Stimulated activated CD4-positive, alpha-beta T cell treated with anti-CD3 and anti-CD28 coated beads, Interleukin-1b, Interleukin-23, amount 100 ng/mL, for 1 hour (primary cell): ENCODE results near the gene KIAA0513.

Experiments used
- DNase-seq, 2 donors: peaks; one replicate each; pipeline ENCODE4 v3.0.0-alpha.2; 2020; ENCODE audit warnings: low read depth in 2 of 2

Gene KIAA0513

DNA sequence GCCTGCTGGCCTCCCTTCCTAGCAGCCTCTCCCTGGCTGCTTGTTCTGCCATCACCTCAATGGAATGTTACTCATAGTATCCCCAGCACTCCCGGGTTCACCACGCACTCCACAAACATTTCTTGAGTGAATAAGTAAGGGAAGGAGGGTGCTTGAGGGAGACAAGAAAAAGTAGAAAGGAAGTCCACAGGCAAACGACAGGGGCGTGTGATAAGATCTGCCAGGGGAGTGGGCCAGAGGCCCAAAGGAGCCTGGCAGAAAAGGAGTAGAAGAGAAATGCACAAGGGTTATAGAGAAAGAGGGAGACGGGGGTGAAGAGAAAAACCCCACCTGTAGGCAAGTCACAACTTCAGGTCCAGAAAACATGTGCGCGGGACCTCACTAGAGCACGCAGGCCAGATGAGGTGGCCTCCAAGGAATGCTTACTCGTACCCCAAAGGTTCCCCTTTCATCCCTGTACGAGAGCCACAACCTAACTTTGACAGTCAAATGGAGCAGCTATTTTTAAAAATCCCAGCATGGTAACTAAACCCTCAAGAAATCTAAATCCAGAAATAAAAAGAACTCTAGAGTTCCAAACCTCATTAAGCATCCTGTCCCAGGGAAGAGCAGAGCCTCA lies 22.9 kb upstream of the KIAA0513 start:
- no peak for DNase-seq

DNA sequence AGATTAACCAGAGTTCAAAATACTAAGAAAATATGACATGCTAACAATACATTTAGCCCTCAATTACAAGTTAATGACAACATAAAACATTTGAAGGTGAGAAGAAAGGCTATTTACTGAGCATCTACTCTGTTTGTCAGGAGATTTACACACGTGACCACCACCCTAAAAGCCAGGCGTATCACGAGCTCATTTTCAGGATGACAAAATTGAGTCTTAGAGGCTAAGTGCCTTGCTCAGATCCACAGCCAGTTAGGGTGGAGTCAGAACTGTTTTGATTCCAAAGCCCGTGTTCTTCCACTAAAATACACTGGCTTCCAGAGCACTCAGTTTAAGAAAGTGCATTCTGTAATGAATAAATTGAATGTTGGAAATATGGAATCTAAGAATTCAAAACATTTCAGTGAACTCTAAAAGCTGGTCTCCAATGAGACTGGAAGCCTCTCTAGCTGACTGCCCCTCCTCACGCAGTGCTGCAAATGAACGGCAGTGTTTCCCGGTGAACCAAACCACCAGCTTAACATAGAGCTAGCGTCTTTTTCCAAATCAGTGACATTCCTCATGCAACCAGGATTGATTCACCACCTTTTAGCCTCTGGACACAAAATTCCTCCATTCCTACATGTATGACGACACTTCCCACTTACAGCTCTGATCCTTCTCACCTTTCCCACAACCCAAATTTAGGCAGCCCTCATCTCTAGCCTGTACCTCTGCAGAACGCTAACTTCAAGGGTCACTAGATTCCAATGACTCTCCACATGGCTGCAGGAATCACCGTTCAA lies 22.1 kb upstream of the KIAA0513 start:
- no peak for DNase-seq

- no peak for DNase-seq
Observed at GRCh38 chr16:85006639-85007038, 21.0 kb upstream of the KIAA0513 start.

- no peak for DNase-seq
Observed at GRCh38 chr16:85007496-85008214, 19.9 kb upstream of the KIAA0513 start.

- no peak for DNase-seq
Observed at GRCh38 chr16:85008271-85008670, 19.3 kb upstream of the KIAA0513 start.

DNA sequence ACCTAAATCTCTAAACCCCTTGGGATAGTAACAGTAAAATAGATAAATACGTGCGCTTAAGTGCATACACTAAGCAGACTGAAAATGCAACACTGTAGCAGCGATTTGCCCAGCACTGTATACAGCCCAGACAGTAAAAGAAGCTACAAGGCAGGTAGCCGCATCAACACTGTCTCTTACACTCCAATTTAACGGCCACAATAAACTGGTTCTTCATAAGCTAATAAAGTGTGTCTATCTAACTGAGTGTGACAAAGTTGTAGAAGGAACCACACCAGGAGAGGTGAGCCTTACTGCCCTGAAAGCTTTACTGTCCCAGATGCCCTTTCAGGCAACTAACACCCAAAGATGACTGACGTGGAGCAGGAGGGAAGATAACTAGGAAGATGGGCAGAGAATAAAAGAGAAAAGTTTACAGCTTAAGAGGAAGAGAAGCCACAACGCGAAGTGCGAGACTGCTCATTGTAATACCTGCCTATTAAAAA lies 17.1 kb upstream of the KIAA0513 start:
- DNase-seq: no peak

DNA sequence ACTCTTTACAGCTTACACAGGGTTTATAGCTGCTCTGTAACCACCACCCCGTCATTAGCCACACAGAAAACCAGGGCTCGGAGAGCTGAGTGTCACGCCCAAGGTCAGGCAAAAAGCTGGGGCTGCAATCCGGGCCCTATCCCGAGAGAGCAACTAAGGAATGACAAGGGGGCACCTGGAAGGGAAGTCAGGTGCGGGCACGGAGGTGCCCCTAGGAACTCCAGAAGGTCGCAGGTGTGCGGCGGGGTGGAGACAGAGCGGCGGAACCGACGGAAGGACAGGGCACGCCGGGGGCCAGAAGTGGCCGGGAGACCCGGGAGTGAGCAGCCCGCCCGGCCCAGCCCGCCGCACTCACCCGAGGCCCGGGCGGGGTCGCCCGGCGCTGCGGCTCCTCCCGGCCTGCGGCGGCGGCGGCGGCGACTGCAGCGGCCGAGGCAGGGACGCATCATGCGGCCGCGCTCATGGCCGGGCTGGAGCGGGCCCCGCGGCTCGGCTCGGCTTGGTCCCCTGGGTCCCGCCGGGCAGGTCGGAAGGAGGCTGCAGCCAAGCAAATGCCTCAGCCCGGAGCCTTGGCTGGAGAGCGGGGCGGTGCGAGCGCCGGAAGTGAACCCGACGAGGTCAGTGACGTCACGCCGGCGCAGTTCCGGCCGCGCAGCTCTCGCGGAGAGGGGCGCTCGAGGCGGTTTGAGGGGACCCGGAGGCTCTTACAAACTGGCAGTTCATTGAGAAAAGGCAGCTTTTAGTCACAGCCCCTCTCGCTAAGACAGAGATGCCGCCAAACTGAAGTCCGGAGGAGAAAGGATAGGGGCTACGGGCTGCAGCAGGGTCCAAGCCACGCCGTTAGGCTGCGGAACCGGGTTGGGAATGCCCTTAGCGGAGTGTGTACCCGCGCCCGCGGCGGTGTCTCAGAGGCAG lies 16.4 kb upstream of the KIAA0513 start, which contains the start of gene ZDHHC7:
Gene ZDHHC7 (minus strand): TSS at position 605 of the 915 bp plus-strand sequence. CDS start 20,917 bp downstream, outside the sequence.
- peak; percentile 62 to 68 for DNase-seq

DNA sequence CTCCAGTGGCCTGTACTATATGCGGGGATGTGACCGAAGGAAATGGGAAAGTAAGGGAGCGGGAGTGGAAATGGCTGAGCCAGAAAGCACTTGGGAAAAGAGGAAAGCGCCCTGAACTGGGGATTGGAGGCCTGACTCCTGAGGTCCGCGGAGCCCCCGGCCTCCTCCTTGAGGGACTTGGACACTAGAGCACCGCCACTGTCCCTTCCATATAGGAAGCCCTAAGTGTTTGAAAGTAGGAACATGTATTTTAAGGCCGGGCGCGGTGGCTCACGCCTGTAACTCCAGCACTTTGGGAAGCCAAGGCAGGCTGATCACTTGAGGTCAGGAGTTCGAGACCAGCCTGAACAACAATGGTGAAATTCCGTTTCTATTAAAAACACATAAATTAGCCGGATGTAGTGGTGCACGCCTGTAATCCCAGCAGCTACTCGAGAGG lies 15.7 kb upstream of the KIAA0513 start:
- no peak for DNase-seq

DNA sequence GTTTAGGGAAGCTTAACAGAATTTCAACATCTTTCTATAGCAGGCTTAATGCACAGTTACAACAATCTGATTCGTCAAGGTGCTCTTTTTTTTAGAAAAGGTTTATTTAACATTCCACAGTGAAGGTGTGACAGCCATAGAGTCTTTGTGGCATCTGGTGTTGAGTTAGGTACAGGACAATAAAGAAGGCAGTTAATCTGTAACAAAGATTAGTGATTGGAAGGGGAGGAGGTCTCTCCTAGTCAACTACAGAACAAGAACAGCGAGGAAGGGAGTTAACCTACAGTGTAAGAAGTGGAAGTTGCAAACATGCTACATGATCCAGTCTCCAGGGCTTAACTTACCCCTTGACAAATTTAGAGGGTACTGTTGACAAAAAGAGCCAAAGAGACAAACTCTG lies 13.3 kb upstream of the KIAA0513 start:
- DNase-seq: no peak

- no peak for DNase-seq
Observed at GRCh38 chr16:85015481-85016187, 12.0 kb upstream of the KIAA0513 start.

DNA sequence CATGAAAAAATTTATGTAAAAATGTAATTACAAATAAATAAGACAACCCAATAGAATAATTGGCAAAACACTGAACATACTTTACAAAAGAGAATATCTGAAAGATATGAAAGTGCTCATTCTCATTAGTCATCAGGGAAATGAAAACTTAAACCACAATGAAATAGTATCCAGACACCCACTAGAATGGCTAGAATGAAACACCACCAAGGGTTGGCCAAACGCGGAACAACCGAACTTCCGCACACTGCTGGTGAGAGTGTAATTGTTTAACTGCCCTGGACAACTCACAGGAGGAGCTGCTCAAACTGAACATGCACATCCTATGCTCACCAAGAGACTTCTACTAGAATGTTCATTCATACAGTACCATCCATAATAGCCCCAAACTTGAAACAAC lies 10.4 kb upstream of the KIAA0513 start:
- DNase-seq: no peak

GRCh38 chr16:85017633-85018032 lies 10.0 kb upstream of the KIAA0513 start:
- DNase-seq: no peak

- DNase-seq: no peak
Observed at GRCh38 chr16:85018529-85019236, 8.9 kb upstream of the KIAA0513 start.

DNA sequence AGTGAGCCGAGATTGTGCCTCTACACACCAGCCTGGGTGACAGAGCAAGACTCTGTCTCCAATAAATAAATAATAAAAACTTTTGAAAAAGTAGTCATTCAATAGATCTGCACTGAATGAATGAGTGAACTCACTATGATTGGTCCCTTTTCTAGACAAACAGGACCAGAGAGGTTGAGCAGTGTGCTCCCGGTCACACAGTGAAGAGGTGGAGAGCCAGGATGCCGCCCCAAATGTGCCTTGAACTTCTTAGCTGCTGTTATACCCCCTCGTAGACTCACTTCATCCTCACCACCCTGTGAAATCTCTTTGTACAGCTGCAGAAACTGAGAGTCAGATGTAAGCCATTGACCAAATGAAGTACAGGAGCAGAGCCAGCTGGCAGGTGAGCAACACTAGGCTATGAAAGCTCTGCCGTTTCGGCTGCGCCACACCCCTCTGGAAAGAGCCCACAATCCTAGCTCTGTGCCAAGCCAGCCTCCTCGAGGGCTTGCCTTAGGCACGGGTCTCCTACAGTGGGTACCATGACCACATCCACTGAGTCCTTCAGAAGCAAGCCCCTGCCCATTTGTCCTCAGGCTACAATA lies 7.8 kb upstream of the KIAA0513 start:
- DNase-seq: no peak

GRCh38 chr16:85025781-85026653 lies 1.6 kb upstream of the KIAA0513 start:
- DNase-seq: no peak

DNA sequence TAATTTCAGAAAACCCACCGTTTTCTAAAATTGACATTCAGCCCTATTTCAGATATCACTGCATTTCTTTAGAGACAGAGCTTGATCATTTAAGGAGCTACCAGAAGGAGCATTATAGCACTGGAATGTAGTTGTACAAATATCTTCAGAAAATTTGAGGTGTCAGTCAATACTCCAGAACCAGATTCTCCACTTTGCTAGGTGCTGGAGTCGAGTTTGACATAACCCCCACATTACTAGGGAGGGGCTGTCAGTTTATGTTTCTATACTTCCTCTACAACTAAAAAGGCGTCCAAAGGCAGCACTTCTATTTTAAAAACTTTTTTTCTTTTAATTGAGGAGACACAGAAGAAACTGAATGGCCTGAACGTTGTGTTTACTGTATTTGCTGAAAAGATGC lies 892 bp upstream of the KIAA0513 start:
- no peak for DNase-seq

DNA sequence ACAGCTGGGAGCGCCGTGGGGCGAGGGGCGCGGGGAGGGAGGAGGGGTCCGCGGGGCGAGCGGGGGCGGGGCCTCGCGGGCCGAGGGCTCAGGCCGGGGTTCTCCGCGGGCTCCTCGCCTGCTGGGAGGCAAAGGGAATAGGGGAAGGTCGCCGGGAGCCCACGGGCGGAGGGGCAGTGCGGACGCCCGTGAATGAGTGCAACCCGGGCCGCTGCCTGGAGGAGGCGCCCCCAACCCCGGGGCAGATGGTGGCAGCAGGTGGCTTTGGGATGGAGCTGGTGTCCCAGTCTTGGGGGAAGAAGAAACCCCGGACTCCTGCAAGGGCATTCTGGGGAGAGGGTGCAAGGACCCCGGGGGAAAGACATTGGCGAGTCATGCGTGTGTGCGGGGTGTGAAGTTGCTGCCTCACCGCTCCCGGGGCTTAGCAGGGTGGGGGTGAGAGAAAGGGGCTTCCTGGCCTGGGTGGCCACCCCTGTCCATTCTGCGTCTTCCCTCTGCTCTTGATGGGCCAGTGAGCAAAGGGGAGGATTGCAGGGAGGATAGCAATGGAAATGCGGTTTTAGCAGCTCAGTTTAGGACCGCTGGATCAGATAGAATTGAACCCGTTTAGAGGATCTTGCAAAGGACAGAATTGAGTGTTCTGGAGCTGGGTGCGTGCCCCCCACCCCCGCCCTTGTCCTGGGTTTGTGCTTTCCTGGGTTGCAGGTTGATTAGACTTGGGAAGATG lies 526 bp downstream of the KIAA0513 start:
- no peak for DNase-seq
